Peyer's patch (tissue), 4 donors: ENCODE results near the gene C16orf92. TPM values are rescaled to one million over a fixed set of nuclear protein-coding genes. Genes with fewer than 3 reads are reported as not detected.
A peak's percentile ranks its signal among the peaks of the same experiment; 100 is the strongest.
"Not testable (repeated sequence)": the region's sequence is repeated elsewhere in the genome, so short reads cannot be mapped to it uniquely, and the experiment has no call there.

Experiments
- DNase-seq, 3 donors: peaks; one replicate each; pipeline ENCODE4 v3.0.0-alpha.2; 2017 to 2019
- H3K27ac ChIP-seq, 4 donors: fragments of 200-600 bp; sonication (generic); one replicate each; pipeline ENCODE4 v1.5.1; 2016 to 2019
- H3K27me3 ChIP-seq, 2 donors: fragments of 200-600 bp; sonication (generic); one replicate each; pipeline ENCODE4 v1.5.1; 2019
- H3K36me3 ChIP-seq, 3 donors: fragments of 200-600 bp; sonication (generic); one replicate each; pipeline ENCODE4 v1.5.1; 2016 to 2019
- H3K4me1 ChIP-seq, 4 donors: fragments of 200-600 bp; sonication (generic); one replicate each; pipeline ENCODE4 v1.5.1; 2016 to 2019
- H3K4me3 ChIP-seq, 4 donors: fragments of 200-600 bp; sonication (generic); 1 replicate in 3 of 4; 2 replicates in 1 of 4; pipeline ENCODE4 v1.5.1; 2016 to 2019; ENCODE audit warnings: mild to moderate bottlenecking in 1 of 4
- H3K9me3 ChIP-seq, 4 donors: fragments of 200-600 bp; sonication (generic); one replicate each; pipeline ENCODE4 v1.5.1; 2016 to 2019; ENCODE audit warnings: mild to moderate bottlenecking in 1 of 4
- POLR2A ChIP-seq, 2 donors: fragments of 450-650 bp; IDR thresholded peaks; one replicate each; pipeline ENCODE4 v1.5.1; 2017; ENCODE audit warnings: antibody characterized with exemption in 2 of 2, mild to moderate bottlenecking in 2 of 2, moderate library complexity in 2 of 2
- total RNA-seq, 4 donors: library from RNA; depleted of rRNA; stranded (reverse); fragments of >200 nt; gene quantifications; one replicate each; pipeline ENCODE4 v1.1.0, GENCODE V29; 2016
- TF ChIP-seq, protein P1 (sequence below), 6 experiments: fragments of 450-650 bp in 4 of 6; fragments of 200-600 bp in 2 of 6; sonication (generic) in 1 of 6; IDR thresholded peaks; one replicate each; pipeline ENCODE4 v1.5.1; 2017 to 2019; ENCODE audit warnings: antibody characterized with exemption in 6 of 6, mild to moderate bottlenecking in 3 of 6, moderate library complexity in 1 of 6

The C16orf92 gene
- total RNA-seq, 4 donors from 2014 or later, result not detected

DNA sequence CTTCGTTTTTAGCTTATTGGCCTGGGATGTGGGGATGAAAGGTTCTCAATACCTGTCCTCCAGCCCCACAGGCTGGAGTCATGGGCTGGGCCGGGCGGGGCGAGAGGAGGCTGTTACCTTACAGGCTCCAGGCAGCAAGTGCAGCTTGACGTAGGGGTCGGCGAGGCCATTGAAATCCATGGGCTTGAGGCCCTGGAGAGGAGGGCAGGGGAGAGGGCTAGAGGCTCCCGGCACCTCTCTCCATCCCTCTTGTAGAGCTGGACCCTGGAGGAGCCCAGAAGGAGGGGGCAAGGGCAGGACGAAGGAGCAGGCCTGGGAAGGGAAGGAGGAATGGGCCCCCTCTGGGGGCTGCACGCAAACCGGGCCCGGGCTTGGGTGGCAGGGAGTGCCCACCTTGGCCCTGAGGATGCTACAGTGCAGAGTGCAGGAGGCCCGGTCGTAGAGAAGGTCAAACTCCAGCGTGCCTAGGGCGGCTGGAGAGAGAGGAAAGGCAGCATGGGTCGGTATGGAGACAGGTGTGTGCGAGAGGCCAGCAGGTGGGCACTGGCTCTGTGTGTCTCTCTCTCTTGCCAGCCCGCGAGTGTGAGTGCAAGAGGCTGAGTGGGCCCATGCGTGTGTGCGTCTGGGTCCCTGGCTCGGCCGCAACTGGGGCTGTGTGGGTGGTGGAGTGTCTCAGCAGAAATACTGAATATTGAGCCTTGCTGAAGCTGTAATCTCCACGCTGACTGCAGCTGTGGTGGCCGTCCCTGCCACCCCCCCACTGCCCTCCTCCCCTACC is 13.7 kb upstream of the C16orf92 start:
- TF ChIP-seq, protein P1, sequence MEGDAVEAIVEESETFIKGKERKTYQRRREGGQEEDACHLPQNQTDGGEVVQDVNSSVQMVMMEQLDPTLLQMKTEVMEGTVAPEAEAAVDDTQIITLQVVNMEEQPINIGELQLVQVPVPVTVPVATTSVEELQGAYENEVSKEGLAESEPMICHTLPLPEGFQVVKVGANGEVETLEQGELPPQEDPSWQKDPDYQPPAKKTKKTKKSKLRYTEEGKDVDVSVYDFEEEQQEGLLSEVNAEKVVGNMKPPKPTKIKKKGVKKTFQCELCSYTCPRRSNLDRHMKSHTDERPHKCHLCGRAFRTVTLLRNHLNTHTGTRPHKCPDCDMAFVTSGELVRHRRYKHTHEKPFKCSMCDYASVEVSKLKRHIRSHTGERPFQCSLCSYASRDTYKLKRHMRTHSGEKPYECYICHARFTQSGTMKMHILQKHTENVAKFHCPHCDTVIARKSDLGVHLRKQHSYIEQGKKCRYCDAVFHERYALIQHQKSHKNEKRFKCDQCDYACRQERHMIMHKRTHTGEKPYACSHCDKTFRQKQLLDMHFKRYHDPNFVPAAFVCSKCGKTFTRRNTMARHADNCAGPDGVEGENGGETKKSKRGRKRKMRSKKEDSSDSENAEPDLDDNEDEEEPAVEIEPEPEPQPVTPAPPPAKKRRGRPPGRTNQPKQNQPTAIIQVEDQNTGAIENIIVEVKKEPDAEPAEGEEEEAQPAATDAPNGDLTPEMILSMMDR (IDR thresholded peaks at IDR 0.05), result no peak
- no peak for TF ChIP-seq POLR2A (IDR thresholded peaks at IDR 0.05)
- Histone ChIP-seq H3K27ac (no peak overlapping the region), H3K36me3 (no peaks in the 10 kb centered on the region), H3K9me3 (no peaks in the 10 kb centered on the region), H3K27me3 (peaks cover 0 to 27% of the 10 kb centered on the region in 2 donors), H3K4me1 (peaks cover 0 to 16% (median 13%) of the 10 kb centered on the region in 4 donors), H3K4me3 (no peak overlapping the region)
- no peak for DNase-seq

GRCh38 chr16:30009990-30010843 is 12.8 kb upstream of the C16orf92 start:
- no peak for DNase-seq
- H3K36me3 ChIP-seq, result no peaks in the 10 kb centered on the region
- no peak overlapping the region for H3K27ac ChIP-seq
- H3K4me1 ChIP-seq, result peaks cover 0 to 16% (median 13%) of the 10 kb centered on the region in 4 donors
- peak overlapping the region in 3 of 4 donors; percentile 48 for H3K4me3 ChIP-seq
- TF ChIP-seq, protein P1 (IDR thresholded peaks at IDR 0.05), result no peak
- TF ChIP-seq POLR2A (IDR thresholded peaks at IDR 0.05), result no peak
- H3K27me3 ChIP-seq, result peaks cover 0 to 27% of the 10 kb centered on the region in 2 donors
- H3K9me3 ChIP-seq, result no peaks in the 10 kb centered on the region

GRCh38 chr16:30010844-30011713 is 11.9 kb upstream of the C16orf92 start, which contains the start of gene DOC2A:
Gene DOC2A, minus strand, starts transcription at chr16:30011027. Its CDS starts 805 bp downstream, at chr16:30010222.
- Histone ChIP-seq H3K27me3 (peaks cover 0 to 27% of the 10 kb centered on the region in 2 donors), H3K27ac (no peak within 1 kb of the TSS), H3K4me3 (peak within 1 kb of the TSS; percentile 16 to 48 (median 48)), H3K36me3 (no peaks in the 10 kb centered on the region), H3K9me3 (no peaks in the 10 kb centered on the region), H3K4me1 (peaks cover 0 to 16% (median 13%) of the 10 kb centered on the region in 4 donors)
- DNase-seq, result no peak
- TF ChIP-seq POLR2A (IDR thresholded peaks at IDR 0.05), result no peak
- TF ChIP-seq, protein P1 (IDR thresholded peaks at IDR 0.05), result no peak

- H3K36me3 ChIP-seq, result no peaks in the 10 kb centered on the region
- H3K4me1 ChIP-seq, result peaks cover 0 to 16% (median 13%) of the 10 kb centered on the region in 4 donors
- peak overlapping the region in 2 of 4 donors; percentile 48 for H3K4me3 ChIP-seq
- H3K9me3 ChIP-seq, result no peaks in the 10 kb centered on the region
- H3K27me3 ChIP-seq, result peaks cover 0 to 27% of the 10 kb centered on the region in 2 donors
- no peak for TF ChIP-seq POLR2A (IDR thresholded peaks at IDR 0.05)
- TF ChIP-seq, protein P1 (IDR thresholded peaks at IDR 0.05), result no peak
- DNase-seq, result no peak
- no peak overlapping the region for H3K27ac ChIP-seq
These were observed 11.1 kb upstream of the C16orf92 start for GRCh38 chr16:30011714-30012504.

- peaks cover 0 to 27% of the 10 kb centered on the region in 2 donors for H3K27me3 ChIP-seq
- H3K27ac ChIP-seq, H3K9me3 ChIP-seq, H3K36me3 ChIP-seq, DNase-seq, H3K4me3 ChIP-seq: not testable (repeated sequence)
- peaks cover 0 to 16% (median 13%) of the 10 kb centered on the region in 4 donors for H3K4me1 ChIP-seq
These were observed 10.4 kb upstream of the C16orf92 start for GRCh38 chr16:30012598-30012997.

- H3K9me3 ChIP-seq, H3K4me3 ChIP-seq, DNase-seq, H3K36me3 ChIP-seq, H3K27ac ChIP-seq: not testable (repeated sequence)
- peaks cover 0 to 18% of the 10 kb centered on the region in 2 donors for H3K27me3 ChIP-seq
- peaks cover 0 to 13% (median 12%) of the 10 kb centered on the region in 4 donors for H3K4me1 ChIP-seq
These were observed 7.5 kb upstream of the C16orf92 start for GRCh38 chr16:30015450-30015849.
